ENCODE data around the gene EFNA5.

GRCh38 chr5:107517185-107518033 lies 153.3 kb downstream of the EFNA5 start:
- TF ChIP-seq POLR2A (IDR thresholded peaks at IDR 0.05), result no peak
- no peak for TF ChIP-seq CTCF (IDR thresholded peaks at IDR 0.05)

Data from esophagus squamous epithelium (tissue), 4 donors.